GM23338 (cell line): ENCODE data around the gene PRKCD. TPM values are rescaled to one million over a fixed set of nuclear protein-coding genes. Genes with fewer than 3 reads are reported as not detected.

Experiments used
- ATAC-seq: fragments of 200-7000 bp; cut with Tn5 transposase; 3 replicates; pipeline ENCODE4 v1.9.1; 2020
- DNase-seq: peaks from one replicate; pipeline ENCODE4 v3.0.0-alpha.2; 2015; ENCODE audit warnings: low spot score
- H2AFZ ChIP-seq: fragments of 200-600 bp; sonication (generic); 2 replicates; pipeline ENCODE4 v1.8.0; 2016; ENCODE audit warnings: antibody characterized with exemption, mild to moderate bottlenecking, moderate library complexity
- H3F3A ChIP-seq: fragments of 200-600 bp; sonication (generic); replicated peaks from 2 replicates; pipeline ENCODE4 v1.8.0; 2017; ENCODE audit warnings: antibody characterized with exemption, mixed run types, low read depth
- H3K27ac ChIP-seq: fragments of 200-600 bp; sonication (generic); 2 replicates; pipeline ENCODE4 v1.6.1; 2016; ENCODE audit warnings: low read depth
- H3K27me3 ChIP-seq: fragments of 200-600 bp; sonication (generic); 2 replicates; pipeline ENCODE4 v1.8.0; 2016; ENCODE audit warnings: mild to moderate bottlenecking, mixed run types, moderate library complexity; ENCODE audit not compliant: insufficient read depth
- H3K36me3 ChIP-seq: fragments of 200-600 bp; sonication (generic); 2 replicates; pipeline ENCODE4 v1.8.0; 2016; ENCODE audit warnings: mild to moderate bottlenecking; ENCODE audit not compliant: insufficient read depth
- H3K4me1 ChIP-seq: fragments of 200-600 bp; sonication (generic); 2 replicates; pipeline ENCODE4 v1.8.0; 2016; ENCODE audit warnings: mild to moderate bottlenecking, moderate library complexity; ENCODE audit not compliant: insufficient read depth
- H3K4me2 ChIP-seq: fragments of 200-600 bp; sonication (generic); 2 replicates; pipeline ENCODE4 v1.7.1; 2017; ENCODE audit warnings: mixed run types
- H3K4me3 ChIP-seq: fragments of 200-600 bp; sonication (generic); 2 replicates; pipeline ENCODE4 v1.6.1; 2016; ENCODE audit warnings: mixed run types
- H3K79me2 ChIP-seq: fragments of 200-600 bp; sonication (generic); replicated peaks from 2 replicates; pipeline ENCODE4 v1.8.0; 2017; ENCODE audit warnings: mild to moderate bottlenecking; ENCODE audit not compliant: insufficient read depth
- H3K9me2 ChIP-seq: fragments of 200-600 bp; sonication (generic); 2 replicates; pipeline ENCODE4 v1.8.0; 2017; ENCODE audit not compliant: insufficient read depth
- H4K20me1 ChIP-seq: fragments of 200-600 bp; sonication (generic); replicated peaks from 2 replicates; pipeline ENCODE4 v1.8.0; 2017; ENCODE audit warnings: mild to moderate bottlenecking; ENCODE audit not compliant: insufficient read depth
- H3K27ac Mint-ChIP-seq: 2 replicates; pipeline ENCODE4 v1.8.0; 2020; ENCODE audit warnings: inconsistent platforms, mild to moderate bottlenecking, moderate library complexity, mixed read lengths
- H3K27me3 Mint-ChIP-seq: 3 replicates; pipeline ENCODE4 v1.8.0; 2022; ENCODE audit warnings: low read depth, mild to moderate bottlenecking, moderate library complexity, mixed read lengths, inconsistent platforms; ENCODE audit not compliant: insufficient read depth, poor library complexity
- H3K36me3 Mint-ChIP-seq: 3 replicates; pipeline ENCODE4 v1.8.0; 2021; ENCODE audit warnings: low read depth, mild to moderate bottlenecking, inconsistent platforms, moderate library complexity, mixed read lengths
- H3K4me1 Mint-ChIP-seq: 3 replicates; pipeline ENCODE4 v1.8.0; 2020; ENCODE audit warnings: mild to moderate bottlenecking, inconsistent platforms, mixed read lengths
- H3K4me3 Mint-ChIP-seq: 3 replicates; pipeline ENCODE4 v1.8.0; 2021; ENCODE audit warnings: moderate library complexity, mild to moderate bottlenecking, inconsistent platforms, mixed read lengths
- H3K9me3 Mint-ChIP-seq: 3 replicates; pipeline ENCODE4 v1.8.0; 2020; ENCODE audit warnings: moderate library complexity, mild to moderate bottlenecking, inconsistent platforms, mixed read lengths
- CREB1 ChIP-seq: fragments of 250-450 bp; sonication (Bioruptor Pico); IDR thresholded peaks from 2 replicates; pipeline ENCODE4 v1.5.0; 2020; ENCODE audit warnings: low read depth, mild to moderate bottlenecking, moderate library complexity
- JUNB ChIP-seq: IDR thresholded peaks from one replicate; pipeline ENCODE4 v1.6.1; 2016; ENCODE audit warnings: antibody characterized with exemption; ENCODE audit not compliant: unreplicated experiment
- POLR2AphosphoS5 ChIP-seq: IDR thresholded peaks from 2 replicates; pipeline ENCODE4 v1.6.1; 2016; ENCODE audit warnings: antibody characterized with exemption, low read depth
- REST ChIP-seq: IDR thresholded peaks from one replicate; pipeline ENCODE4 v1.6.1; 2018; ENCODE audit warnings: antibody characterized with exemption; ENCODE audit not compliant: unreplicated experiment
- ZNF331 ChIP-seq: fragments of 250-450 bp; sonication (Bioruptor Pico); IDR thresholded peaks from 2 replicates; pipeline ENCODE4 v1.5.0; 2020; ENCODE audit warnings: low read depth, mild to moderate bottlenecking, moderate library complexity
- polyA plus RNA-seq: library from polyadenylated mRNA; unstranded; fragments of >200 nt; fragmentation: Nextera tagmentation; extraction: Ambion mirVana; gene quantifications from 2 replicates; pipeline ENCODE4 v1.2.1, GENCODE V29; 2016
- total RNA-seq: library from RNA; depleted of rRNA; stranded (reverse); fragments of >200 nt; shearing (Covaris generic); gene quantifications from 2 replicates; pipeline ENCODE4 v1.2.3, GENCODE V29; 2014
- TF ChIP-seq, protein P1 (sequence below): fragments of 250-450 bp; sonication (Bioruptor Pico); IDR thresholded peaks from 2 replicates; pipeline ENCODE4 v1.5.0; 2020; ENCODE audit warnings: mild to moderate bottlenecking, moderate library complexity

Gene PRKCD
- total and polyA plus RNA-seq, 2 experiments from 2014 or later: 11.3 to 11.8 TPM

- peaks cover 18% of the 10 kb centered on the region for H3K4me1 ChIP-seq
- no peak overlapping the region for H3K27ac Mint-ChIP-seq
- H3K36me3 ChIP-seq: no peaks in the 10 kb centered on the region
- H3K4me3 ChIP-seq: no peak overlapping the region
- H3K27me3 Mint-ChIP-seq: peaks cover 9% of the 10 kb centered on the region
- ATAC-seq: no peak
- H3F3A ChIP-seq: no peaks in the 10 kb centered on the region
- H3K4me2 ChIP-seq: no peak overlapping the region
- peaks cover 2% of the 10 kb centered on the region; the same call in 2 of the 3 replicates for H3K36me3 Mint-ChIP-seq
- H3K27ac ChIP-seq: no peak overlapping the region
- no peaks in the 10 kb centered on the region; the same call in 1 of the 2 replicates for H3K79me2 ChIP-seq
- H3K4me3 Mint-ChIP-seq: no peak overlapping the region
- no peaks in the 10 kb centered on the region for H3K9me2 ChIP-seq
- no peaks in the 10 kb centered on the region; the same call in 1 of the 2 replicates for H4K20me1 ChIP-seq
- no peak for TF ChIP-seq REST
- no peaks in the 10 kb centered on the region; the same call in 2 of the 3 replicates for H3K9me3 Mint-ChIP-seq
- no peak overlapping the region for H2AFZ ChIP-seq
- H3K27me3 ChIP-seq: no peaks in the 10 kb centered on the region
- no peak for DNase-seq
- peaks cover 56% of the 10 kb centered on the region for H3K4me1 Mint-ChIP-seq
Observed at GRCh38 chr3:53169832-53170324, 8.9 kb downstream of the PRKCD start.

- Mint-ChIP-seq H3K4me1 (peaks cover 59% of the 10 kb centered on the region), H3K36me3 (peaks cover 2% of the 10 kb centered on the region; the same call in 2 of the 3 replicates), H3K4me3 (no peak overlapping the region; the same call in 2 of the 3 replicates), H3K27ac (peak overlapping the region; percentile 53; the same call in 1 of the 2 replicates), H3K9me3 (no peaks in the 10 kb centered on the region; the same call in 2 of the 3 replicates), H3K27me3 (peaks cover 9% of the 10 kb centered on the region)
- H3K36me3 ChIP-seq: no peaks in the 10 kb centered on the region
- H4K20me1 ChIP-seq: no peaks in the 10 kb centered on the region; the same call in 1 of the 2 replicates
- no peak overlapping the region for H3K27ac ChIP-seq
- H3K79me2 ChIP-seq: no peaks in the 10 kb centered on the region; the same call in 1 of the 2 replicates
- DNase-seq (no peak), ATAC-seq (no peak)
- H3K4me2 ChIP-seq: no peak overlapping the region
- H3K4me1 ChIP-seq: peaks cover 18% of the 10 kb centered on the region
- no peaks in the 10 kb centered on the region for H3F3A ChIP-seq
- no peak overlapping the region for H3K4me3 ChIP-seq
- no peak overlapping the region for H2AFZ ChIP-seq
- H3K27me3 ChIP-seq: no peaks in the 10 kb centered on the region
- no peaks in the 10 kb centered on the region for H3K9me2 ChIP-seq
- TF ChIP-seq, protein P1, sequence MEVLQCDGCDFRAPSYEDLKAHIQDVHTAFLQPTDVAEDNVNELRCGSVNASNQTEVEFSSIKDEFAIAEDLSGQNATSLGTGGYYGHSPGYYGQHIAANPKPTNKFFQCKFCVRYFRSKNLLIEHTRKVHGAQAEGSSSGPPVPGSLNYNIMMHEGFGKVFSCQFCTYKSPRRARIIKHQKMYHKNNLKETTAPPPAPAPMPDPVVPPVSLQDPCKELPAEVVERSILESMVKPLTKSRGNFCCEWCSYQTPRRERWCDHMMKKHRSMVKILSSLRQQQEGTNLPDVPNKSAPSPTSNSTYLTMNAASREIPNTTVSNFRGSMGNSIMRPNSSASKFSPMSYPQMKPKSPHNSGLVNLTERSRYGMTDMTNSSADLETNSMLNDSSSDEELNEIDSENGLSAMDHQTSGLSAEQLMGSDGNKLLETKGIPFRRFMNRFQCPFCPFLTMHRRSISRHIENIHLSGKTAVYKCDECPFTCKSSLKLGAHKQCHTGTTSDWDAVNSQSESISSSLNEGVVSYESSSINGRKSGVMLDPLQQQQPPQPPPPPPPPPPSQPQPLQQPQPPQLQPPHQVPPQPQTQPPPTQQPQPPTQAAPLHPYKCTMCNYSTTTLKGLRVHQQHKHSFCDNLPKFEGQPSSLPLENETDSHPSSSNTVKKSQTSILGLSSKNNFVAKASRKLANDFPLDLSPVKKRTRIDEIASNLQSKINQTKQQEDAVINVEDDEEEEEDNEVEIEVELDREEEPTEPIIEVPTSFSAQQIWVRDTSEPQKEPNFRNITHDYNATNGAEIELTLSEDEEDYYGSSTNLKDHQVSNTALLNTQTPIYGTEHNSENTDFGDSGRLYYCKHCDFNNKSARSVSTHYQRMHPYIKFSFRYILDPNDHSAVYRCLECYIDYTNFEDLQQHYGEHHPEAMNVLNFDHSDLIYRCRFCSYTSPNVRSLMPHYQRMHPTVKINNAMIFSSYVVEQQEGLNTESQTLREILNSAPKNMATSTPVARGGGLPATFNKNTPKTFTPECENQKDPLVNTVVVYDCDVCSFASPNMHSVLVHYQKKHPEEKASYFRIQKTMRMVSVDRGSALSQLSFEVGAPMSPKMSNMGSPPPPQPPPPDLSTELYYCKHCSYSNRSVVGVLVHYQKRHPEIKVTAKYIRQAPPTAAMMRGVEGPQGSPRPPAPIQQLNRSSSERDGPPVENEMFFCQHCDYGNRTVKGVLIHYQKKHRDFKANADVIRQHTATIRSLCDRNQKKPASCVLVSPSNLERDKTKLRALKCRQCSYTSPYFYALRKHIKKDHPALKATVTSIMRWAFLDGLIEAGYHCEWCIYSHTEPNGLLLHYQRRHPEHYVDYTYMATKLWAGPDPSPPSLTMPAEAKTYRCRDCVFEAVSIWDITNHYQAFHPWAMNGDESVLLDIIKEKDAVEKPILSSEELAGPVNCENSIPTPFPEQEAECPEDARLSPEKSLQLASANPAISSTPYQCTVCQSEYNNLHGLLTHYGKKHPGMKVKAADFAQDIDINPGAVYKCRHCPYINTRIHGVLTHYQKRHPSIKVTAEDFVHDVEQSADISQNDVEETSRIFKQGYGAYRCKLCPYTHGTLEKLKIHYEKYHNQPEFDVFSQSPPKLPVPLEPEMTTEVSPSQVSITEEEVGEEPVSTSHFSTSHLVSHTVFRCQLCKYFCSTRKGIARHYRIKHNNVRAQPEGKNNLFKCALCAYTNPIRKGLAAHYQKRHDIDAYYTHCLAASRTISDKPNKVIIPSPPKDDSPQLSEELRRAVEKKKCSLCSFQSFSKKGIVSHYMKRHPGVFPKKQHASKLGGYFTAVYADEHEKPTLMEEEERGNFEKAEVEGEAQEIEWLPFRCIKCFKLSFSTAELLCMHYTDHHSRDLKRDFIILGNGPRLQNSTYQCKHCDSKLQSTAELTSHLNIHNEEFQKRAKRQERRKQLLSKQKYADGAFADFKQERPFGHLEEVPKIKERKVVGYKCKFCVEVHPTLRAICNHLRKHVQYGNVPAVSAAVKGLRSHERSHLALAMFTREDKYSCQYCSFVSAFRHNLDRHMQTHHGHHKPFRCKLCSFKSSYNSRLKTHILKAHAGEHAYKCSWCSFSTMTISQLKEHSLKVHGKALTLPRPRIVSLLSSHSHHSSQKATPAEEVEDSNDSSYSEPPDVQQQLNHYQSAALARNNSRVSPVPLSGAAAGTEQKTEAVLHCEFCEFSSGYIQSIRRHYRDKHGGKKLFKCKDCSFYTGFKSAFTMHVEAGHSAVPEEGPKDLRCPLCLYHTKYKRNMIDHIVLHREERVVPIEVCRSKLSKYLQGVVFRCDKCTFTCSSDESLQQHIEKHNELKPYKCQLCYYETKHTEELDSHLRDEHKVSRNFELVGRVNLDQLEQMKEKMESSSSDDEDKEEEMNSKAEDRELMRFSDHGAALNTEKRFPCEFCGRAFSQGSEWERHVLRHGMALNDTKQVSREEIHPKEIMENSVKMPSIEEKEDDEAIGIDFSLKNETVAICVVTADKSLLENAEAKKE: no peak
- no peak for TF ChIP-seq JUNB
- no peak for TF ChIP-seq POLR2AphosphoS5
- TF ChIP-seq CREB1: no peak
- TF ChIP-seq ZNF331 (CRISPR knock-in tag): no peak
- TF ChIP-seq REST: no peak
Observed at GRCh38 chr3:53170325-53171063, 9.5 kb downstream of the PRKCD start.
